ENCODE data around the gene GABRB2. TPM values are rescaled to one million over a fixed set of nuclear protein-coding genes. Genes with fewer than 3 reads are reported as not detected.
"Not testable (repeated sequence)": the region's sequence is repeated elsewhere in the genome, so short reads cannot be mapped to it uniquely, and the experiment has no call there.

The GABRB2 gene
- total and polyA plus RNA-seq, 12 donors = under 0.01 to 0.42 (median 0.18) TPM; not detected in 2

- TF ChIP-seq CTCF (IDR thresholded peaks at IDR 0.05) = no peak
- H3K4me3 ChIP-seq = no peak overlapping the region
- no peak for DNase-seq
- no peak for ATAC-seq
- H3K27ac ChIP-seq = no peak overlapping the region
- H3K27me3 ChIP-seq = no peaks in the 10 kb centered on the region
- WGBS, 2 donors = 36 to 45% methylated on average over 1 of the region's 1 CpG
- H3K36me3 ChIP-seq = no peaks in the 10 kb centered on the region
- H3K9me3 ChIP-seq = peaks cover 0 to 19% (median 0%) of the 10 kb centered on the region in 11 donors
- intact Hi-C loops (cut with DNase I) = no loop called here
- no peaks in the 10 kb centered on the region for H3K4me1 ChIP-seq
These were observed 32.6 kb downstream of the GABRB2 start for GRCh38 chr5:161513942-161514341.

GRCh38 chr5:161507591-161507990, 38.9 kb downstream of the GABRB2 start:
- 46 to 52% methylated on average over 2 of the region's 2 CpGs for WGBS, 2 donors
- Histone ChIP-seq H3K27me3 (no peaks in the 10 kb centered on the region), H3K36me3 (no peaks in the 10 kb centered on the region), H3K4me1 (no peaks in the 10 kb centered on the region), H3K9me3 (peaks cover 0 to 8% (median 0%) of the 10 kb centered on the region in 11 donors), H3K4me3 (no peak overlapping the region), H3K27ac (no peak overlapping the region)
- TF ChIP-seq CTCF (IDR thresholded peaks at IDR 0.05) = no peak
- ATAC-seq (no peak), DNase-seq (no peak)
- intact Hi-C loops (cut with DNase I) = no loop called here

DNA sequence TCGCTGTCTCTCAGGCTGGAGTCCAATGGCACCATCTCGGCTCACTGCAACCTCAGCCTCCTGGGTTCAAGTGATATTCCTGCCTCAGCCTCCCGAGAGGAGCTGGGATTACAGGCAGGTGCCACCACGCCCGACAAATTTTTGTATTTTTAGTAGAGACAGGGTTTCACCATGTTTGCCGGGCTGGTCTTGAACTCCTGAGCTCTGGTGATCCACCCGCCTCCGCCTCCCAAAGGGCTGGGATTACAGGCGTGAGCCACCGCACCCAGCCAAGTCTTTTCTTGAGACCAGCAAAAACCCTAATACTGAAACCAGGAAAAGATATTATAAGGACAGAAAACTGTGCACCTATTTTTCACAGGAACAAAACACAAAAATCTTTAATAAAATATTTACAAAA, 41.4 kb downstream of the GABRB2 start:
- H3K27ac ChIP-seq; H3K27me3 ChIP-seq; H3K9me3 ChIP-seq; H3K36me3 ChIP-seq; intact Hi-C loops (cut with DNase I); H3K4me1 ChIP-seq; H3K4me3 ChIP-seq; ATAC-seq; DNase-seq: not testable (repeated sequence)
- WGBS, 2 donors = 89 to 91% methylated on average over 10 of the region's 10 CpGs

- H3K9me3 ChIP-seq = peaks cover 0 to 21% (median 9%) of the 10 kb centered on the region in 11 donors
- DNase-seq (no peak), ATAC-seq (no peak)
- no peaks in the 10 kb centered on the region for H3K4me1 ChIP-seq
- H3K27ac ChIP-seq = no peak overlapping the region
- no peak overlapping the region for H3K4me3 ChIP-seq
- no peaks in the 10 kb centered on the region for H3K36me3 ChIP-seq
- no peak for TF ChIP-seq CTCF (IDR thresholded peaks at IDR 0.05)
- intact Hi-C loops (cut with DNase I) = no loop called here
- WGBS, 2 donors = 63 to 68% methylated on average over 1 of the region's 1 CpG
- no peaks in the 10 kb centered on the region for H3K27me3 ChIP-seq
These were observed 48.0 kb downstream of the GABRB2 start for GRCh38 chr5:161498531-161498930.

GRCh38 chr5:161483721-161484120, 62.8 kb downstream of the GABRB2 start:
- ATAC-seq = no peak
- Histone ChIP-seq H3K36me3 (no peaks in the 10 kb centered on the region), H3K4me3 (no peak overlapping the region), H3K27ac (no peak overlapping the region), H3K4me1 (no peaks in the 10 kb centered on the region), H3K27me3 (no peaks in the 10 kb centered on the region), H3K9me3 (no peaks in the 10 kb centered on the region)
- intact Hi-C loops (cut with DNase I) = no loop called here
- DNase-seq = no peak
- no peak for TF ChIP-seq CTCF (IDR thresholded peaks at IDR 0.05)

All from heart right ventricle (tissue), 16 donors.